ENCODE measurements around the gene ECE2.
A peak's percentile ranks its signal among the peaks of the same experiment; 100 is the strongest.

The ECE2 gene

DNA sequence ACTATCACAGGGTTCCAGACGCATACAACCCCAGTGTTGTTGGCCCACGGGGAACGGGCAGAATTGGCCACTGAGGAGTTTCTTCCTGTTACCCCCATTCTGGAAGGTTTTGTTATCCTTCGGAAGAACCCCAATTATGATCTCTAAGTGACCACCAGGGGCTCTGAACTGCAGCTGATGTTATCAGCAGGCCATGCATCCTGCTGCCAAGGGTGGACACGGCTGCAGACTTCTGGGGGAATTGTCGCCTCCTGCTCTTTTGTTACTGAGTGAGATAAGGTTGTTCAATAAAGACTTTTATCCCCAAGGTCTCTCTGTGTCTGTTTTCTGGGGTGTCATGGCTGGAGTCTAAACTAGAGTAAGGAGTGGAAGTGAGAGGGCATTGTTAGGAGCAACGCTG is 32.9 kb downstream of the ECE2 start (continued):
- no peak for TF ChIP-seq ZNF324 (tag by site-specific recombination; IDR thresholded peaks at IDR 0.05)

DNA sequence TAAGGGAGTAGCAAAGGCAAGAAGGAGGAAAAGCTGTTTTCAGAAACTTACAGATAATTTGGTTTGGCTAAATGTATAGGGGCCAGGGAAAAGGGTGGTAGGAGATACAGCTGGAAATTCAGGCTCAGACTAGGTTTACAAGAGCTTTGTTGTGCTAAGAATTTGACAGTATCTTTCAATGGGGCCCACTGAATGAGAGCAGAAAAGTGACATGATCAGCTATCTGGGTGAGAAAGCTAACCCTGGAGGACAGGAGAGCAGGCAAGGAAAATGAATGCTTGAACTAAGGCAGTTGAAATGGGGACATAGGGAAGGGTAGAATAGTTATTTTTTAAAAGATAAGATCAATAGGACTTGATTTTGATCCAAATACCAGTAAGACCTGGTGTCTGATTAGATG is 35.8 kb downstream of the ECE2 start:
- CTCF ChIA-PET = interaction anchor here (0.6 kb wide), 1 partner anchor 25 kb away, joined by 3 read pairs; no protein-coding TSS in a partner anchor
- Histone ChIP-seq H3K4me3 (ENCODE audit: low read depth, low read length) (no peak overlapping the region), H3K36me3 (ENCODE audit: control insufficient read depth in 2 of 2, insufficient read depth in 1 of 2, low read length in 2 of 2) (peaks cover 0 to 46% of the 10 kb centered on the region in 2 experiments; a peak in 2 of 3 replicates), H3K27ac (ENCODE audit: extremely low read depth, low read depth, low read length) (no peak overlapping the region), H3K9me3 (ENCODE audit: control insufficient read depth, insufficient read depth, low read depth, low read length) (no peaks in the 10 kb centered on the region), H3K4me1 (ENCODE audit: control insufficient read depth, insufficient read depth, low read length) (0 out of 2 replicates have a peak, but pooled peaks cover under 1% of the 10 kb centered on the region)
- POLR2A ChIA-PET = interaction anchor here (1.4 kb wide), 1 partner anchor 9 kb away, joined by 3 read pairs; no protein-coding TSS in a partner anchor
- TF ChIP-seq ZFP69B (tag by site-specific recombination; IDR thresholded peaks at IDR 0.05) = 0 out of 2 replicates have a peak, but pooled peaks have one; percentile 55
- 0 out of 2 replicates have a peak, but pooled peaks have one; percentile 17 for TF ChIP-seq PRDM1 (tag by site-specific recombination; IDR thresholded peaks at IDR 0.05)
- TF ChIP-seq ZFP41 (tag by site-specific recombination; IDR thresholded peaks at IDR 0.05; ENCODE audit: borderline replicate concordance) = no peak
- TF ChIP-seq, protein P1, sequence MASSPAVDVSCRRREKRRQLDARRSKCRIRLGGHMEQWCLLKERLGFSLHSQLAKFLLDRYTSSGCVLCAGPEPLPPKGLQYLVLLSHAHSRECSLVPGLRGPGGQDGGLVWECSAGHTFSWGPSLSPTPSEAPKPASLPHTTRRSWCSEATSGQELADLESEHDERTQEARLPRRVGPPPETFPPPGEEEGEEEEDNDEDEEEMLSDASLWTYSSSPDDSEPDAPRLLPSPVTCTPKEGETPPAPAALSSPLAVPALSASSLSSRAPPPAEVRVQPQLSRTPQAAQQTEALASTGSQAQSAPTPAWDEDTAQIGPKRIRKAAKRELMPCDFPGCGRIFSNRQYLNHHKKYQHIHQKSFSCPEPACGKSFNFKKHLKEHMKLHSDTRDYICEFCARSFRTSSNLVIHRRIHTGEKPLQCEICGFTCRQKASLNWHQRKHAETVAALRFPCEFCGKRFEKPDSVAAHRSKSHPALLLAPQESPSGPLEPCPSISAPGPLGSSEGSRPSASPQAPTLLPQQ (tag by site-specific recombination; IDR thresholded peaks at IDR 0.05) = peak; percentile 75
- TF ChIP-seq KLF8 (tag by site-specific recombination; IDR thresholded peaks at IDR 0.05) = no peak
- no peak for TF ChIP-seq ZFP3 (tag by site-specific recombination; IDR thresholded peaks at IDR 0.05; ENCODE audit: low read depth)
- TF ChIP-seq, protein P2, sequence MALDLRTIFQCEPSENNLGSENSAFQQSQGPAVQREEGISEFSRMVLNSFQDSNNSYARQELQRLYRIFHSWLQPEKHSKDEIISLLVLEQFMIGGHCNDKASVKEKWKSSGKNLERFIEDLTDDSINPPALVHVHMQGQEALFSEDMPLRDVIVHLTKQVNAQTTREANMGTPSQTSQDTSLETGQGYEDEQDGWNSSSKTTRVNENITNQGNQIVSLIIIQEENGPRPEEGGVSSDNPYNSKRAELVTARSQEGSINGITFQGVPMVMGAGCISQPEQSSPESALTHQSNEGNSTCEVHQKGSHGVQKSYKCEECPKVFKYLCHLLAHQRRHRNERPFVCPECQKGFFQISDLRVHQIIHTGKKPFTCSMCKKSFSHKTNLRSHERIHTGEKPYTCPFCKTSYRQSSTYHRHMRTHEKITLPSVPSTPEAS (tag by site-specific recombination; IDR thresholded peaks at IDR 0.05) = no peak
- TF ChIP-seq, protein P3, sequence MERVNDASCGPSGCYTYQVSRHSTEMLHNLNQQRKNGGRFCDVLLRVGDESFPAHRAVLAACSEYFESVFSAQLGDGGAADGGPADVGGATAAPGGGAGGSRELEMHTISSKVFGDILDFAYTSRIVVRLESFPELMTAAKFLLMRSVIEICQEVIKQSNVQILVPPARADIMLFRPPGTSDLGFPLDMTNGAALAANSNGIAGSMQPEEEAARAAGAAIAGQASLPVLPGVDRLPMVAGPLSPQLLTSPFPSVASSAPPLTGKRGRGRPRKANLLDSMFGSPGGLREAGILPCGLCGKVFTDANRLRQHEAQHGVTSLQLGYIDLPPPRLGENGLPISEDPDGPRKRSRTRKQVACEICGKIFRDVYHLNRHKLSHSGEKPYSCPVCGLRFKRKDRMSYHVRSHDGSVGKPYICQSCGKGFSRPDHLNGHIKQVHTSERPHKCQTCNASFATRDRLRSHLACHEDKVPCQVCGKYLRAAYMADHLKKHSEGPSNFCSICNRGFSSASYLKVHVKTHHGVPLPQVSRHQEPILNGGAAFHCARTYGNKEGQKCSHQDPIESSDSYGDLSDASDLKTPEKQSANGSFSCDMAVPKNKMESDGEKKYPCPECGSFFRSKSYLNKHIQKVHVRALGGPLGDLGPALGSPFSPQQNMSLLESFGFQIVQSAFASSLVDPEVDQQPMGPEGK (tag by site-specific recombination; IDR thresholded peaks at IDR 0.05) = no peak
- no peak for TF ChIP-seq ZNF266 (tag by site-specific recombination; IDR thresholded peaks at IDR 0.05; ENCODE audit: low read depth)
- TF ChIP-seq ZNF394 (tag by site-specific recombination; IDR thresholded peaks at IDR 0.05; ENCODE audit: borderline replicate concordance) = no peak
- TF ChIP-seq, protein P4, sequence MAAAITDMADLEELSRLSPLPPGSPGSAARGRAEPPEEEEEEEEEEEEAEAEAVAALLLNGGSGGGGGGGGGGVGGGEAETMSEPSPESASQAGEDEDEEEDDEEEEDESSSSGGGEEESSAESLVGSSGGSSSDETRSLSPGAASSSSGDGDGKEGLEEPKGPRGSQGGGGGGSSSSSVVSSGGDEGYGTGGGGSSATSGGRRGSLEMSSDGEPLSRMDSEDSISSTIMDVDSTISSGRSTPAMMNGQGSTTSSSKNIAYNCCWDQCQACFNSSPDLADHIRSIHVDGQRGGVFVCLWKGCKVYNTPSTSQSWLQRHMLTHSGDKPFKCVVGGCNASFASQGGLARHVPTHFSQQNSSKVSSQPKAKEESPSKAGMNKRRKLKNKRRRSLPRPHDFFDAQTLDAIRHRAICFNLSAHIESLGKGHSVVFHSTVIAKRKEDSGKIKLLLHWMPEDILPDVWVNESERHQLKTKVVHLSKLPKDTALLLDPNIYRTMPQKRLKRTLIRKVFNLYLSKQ (tag by site-specific recombination; IDR thresholded peaks at IDR 0.05; ENCODE audit: borderline replicate concordance) = no peak
- TF ChIP-seq, protein P5, sequence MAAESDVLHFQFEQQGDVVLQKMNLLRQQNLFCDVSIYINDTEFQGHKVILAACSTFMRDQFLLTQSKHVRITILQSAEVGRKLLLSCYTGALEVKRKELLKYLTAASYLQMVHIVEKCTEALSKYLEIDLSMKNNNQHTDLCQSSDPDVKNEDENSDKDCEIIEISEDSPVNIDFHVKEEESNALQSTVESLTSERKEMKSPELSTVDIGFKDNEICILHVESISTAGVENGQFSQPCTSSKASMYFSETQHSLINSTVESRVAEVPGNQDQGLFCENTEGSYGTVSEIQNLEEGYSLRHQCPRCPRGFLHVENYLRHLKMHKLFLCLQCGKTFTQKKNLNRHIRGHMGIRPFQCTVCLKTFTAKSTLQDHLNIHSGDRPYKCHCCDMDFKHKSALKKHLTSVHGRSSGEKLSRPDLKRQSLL (tag by site-specific recombination; IDR thresholded peaks at IDR 0.05) = no peak
- TF ChIP-seq, protein P6, sequence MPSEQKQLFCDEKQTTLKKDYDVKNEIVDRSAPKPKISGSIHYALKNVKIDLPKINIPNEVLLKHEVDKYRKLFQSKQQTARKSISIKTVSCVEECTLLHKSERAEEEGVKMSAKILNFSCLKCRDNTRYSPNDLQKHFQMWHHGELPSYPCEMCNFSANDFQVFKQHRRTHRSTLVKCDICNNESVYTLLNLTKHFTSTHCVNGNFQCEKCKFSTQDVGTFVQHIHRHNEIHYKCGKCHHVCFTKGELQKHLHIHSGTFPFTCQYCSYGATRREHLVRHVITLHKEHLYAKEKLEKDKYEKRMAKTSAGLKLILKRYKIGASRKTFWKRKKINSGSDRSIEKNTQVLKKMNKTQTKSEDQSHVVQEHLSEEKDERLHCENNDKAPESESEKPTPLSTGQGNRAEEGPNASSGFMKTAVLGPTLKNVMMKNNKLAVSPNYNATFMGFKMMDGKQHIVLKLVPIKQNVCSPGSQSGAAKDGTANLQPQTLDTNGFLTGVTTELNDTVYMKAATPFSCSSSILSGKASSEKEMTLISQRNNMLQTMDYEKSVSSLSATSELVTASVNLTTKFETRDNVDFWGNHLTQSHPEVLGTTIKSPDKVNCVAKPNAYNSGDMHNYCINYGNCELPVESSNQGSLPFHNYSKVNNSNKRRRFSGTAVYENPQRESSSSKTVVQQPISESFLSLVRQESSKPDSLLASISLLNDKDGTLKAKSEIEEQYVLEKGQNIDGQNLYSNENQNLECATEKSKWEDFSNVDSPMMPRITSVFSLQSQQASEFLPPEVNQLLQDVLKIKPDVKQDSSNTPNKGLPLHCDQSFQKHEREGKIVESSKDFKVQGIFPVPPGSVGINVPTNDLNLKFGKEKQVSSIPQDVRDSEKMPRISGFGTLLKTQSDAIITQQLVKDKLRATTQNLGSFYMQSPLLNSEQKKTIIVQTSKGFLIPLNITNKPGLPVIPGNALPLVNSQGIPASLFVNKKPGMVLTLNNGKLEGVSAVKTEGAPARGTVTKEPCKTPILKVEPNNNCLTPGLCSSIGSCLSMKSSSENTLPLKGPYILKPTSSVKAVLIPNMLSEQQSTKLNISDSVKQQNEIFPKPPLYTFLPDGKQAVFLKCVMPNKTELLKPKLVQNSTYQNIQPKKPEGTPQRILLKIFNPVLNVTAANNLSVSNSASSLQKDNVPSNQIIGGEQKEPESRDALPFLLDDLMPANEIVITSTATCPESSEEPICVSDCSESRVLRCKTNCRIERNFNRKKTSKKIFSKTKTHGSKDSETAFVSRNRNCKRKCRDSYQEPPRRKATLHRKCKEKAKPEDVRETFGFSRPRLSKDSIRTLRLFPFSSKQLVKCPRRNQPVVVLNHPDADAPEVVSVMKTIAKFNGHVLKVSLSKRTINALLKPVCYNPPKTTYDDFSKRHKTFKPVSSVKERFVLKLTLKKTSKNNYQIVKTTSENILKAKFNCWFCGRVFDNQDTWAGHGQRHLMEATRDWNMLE (tag by site-specific recombination; conservative IDR thresholded peaks at IDR 0.05; ENCODE audit: low read depth) = no peak
- no peak for TF ChIP-seq ZNF37A (tag by site-specific recombination; IDR thresholded peaks at IDR 0.05)

Data from HEK293 (cell line).